ENCODE measurements around the gene POLR3G.

POLR3G gene

GRCh38 chr5:90554358-90555006, 79.8 kb downstream of the POLR3G start:
- DNase-seq, result no peak

- no peak for DNase-seq
Observed at GRCh38 chr5:90555666-90556065, 81.0 kb downstream of the POLR3G start.

- DNase-seq, result no peak
Observed at GRCh38 chr5:90557391-90557790, 82.7 kb downstream of the POLR3G start.

GRCh38 chr5:90557871-90558270, 83.2 kb downstream of the POLR3G start:
- no peak for DNase-seq

- DNase-seq, result peak; percentile 98
Observed at GRCh38 chr5:90558344-90559192, 83.9 kb downstream of the POLR3G start, which contains the start of gene ADGRV1. ADGRV1 (plus strand) TSS chr5:90558797; CDS start chr5:90558896, 99 bp downstream.

- no peak for DNase-seq
Observed at GRCh38 chr5:90560771-90561170, 86.1 kb downstream of the POLR3G start.

- DNase-seq, result no peak
Observed at GRCh38 chr5:90561766-90562165, 87.1 kb downstream of the POLR3G start.

- DNase-seq, result no peak
Observed at GRCh38 chr5:90562341-90562740, 87.7 kb downstream of the POLR3G start.

- no peak for DNase-seq
Observed at GRCh38 chr5:90563108-90563507, 88.4 kb downstream of the POLR3G start.
